Measurements from ENCODE around the gene ALDH3B2. TPM values are rescaled to one million over a fixed set of nuclear protein-coding genes. Genes with fewer than 3 reads are reported as not detected.
"Not testable (repeated sequence)": the region's sequence is repeated elsewhere in the genome, so short reads cannot be mapped to it uniquely, and the experiment has no call there.

ALDH3B2 gene
- total and polyA plus RNA-seq, 2 experiments from 2014 or later = not detected

DNA sequence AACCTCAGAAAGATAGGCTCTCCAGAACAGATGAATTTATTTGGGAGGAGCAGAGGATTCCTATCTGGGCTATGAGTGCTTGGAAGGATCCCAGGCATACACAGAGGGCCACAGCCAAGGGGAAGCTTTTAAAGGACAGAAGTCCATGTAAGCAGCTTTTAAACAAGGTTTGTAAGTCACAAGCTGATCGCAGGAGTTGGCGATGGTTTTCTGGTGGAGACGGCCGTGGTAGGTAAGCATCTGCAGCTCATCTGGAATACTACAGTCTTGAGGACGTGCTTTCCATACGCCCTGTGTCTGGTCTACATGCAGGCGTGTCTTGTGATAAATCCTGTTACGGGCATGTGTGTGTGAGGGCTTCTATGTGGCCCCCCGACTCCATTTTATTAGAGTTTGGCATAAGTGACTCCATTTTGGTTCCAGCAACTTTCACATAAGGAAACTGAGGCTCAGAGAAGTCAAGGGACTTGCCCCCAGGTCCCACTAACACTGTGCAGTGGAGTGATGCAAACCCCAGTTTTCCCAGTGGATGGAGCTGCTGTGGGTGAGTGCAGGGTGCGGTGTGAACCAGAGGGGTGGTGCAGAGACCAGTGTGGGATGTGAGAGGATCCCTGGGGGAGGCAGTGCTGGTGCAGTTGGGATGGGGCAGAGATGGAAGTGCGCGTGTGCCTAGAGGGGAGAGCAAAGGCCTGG is 12.1 kb downstream of the ALDH3B2 start (continued):
- no peak for TF ChIP-seq ZNF462 (CRISPR knock-in tag; IDR thresholded peaks at IDR 0.05)

GRCh38 chr11:67660752-67661151 is 13.7 kb downstream of the ALDH3B2 start:
- not testable (repeated sequence) for H3K9me2 ChIP-seq (ENCODE audit: insufficient read depth); H3K79me2 ChIP-seq (replicated peaks; ENCODE audit: insufficient read depth); H3K27ac Mint-ChIP-seq; H3K36me3 Mint-ChIP-seq (ENCODE audit: low read depth); H4K20me1 ChIP-seq (replicated peaks; ENCODE audit: insufficient read depth); H3K4me1 Mint-ChIP-seq; H2AFZ ChIP-seq; H3K4me1 ChIP-seq (ENCODE audit: insufficient read depth); H3K4me2 ChIP-seq; H3K4me3 Mint-ChIP-seq; H3K36me3 ChIP-seq (ENCODE audit: insufficient read depth); DNase-seq (ENCODE audit: low spot score); H3K4me3 ChIP-seq; H3K27ac ChIP-seq (ENCODE audit: low read depth); ATAC-seq; H3K27me3 Mint-ChIP-seq (ENCODE audit: insufficient read depth, low read depth, poor library complexity); H3K27me3 ChIP-seq (ENCODE audit: insufficient read depth); H3F3A ChIP-seq (replicated peaks; ENCODE audit: low read depth)
- peaks cover 33% of the 10 kb centered on the region for H3K9me3 Mint-ChIP-seq

GRCh38 chr11:67659651-67660165 is 14.7 kb downstream of the ALDH3B2 start:
- H3K27me3 Mint-ChIP-seq (ENCODE audit: insufficient read depth, low read depth, poor library complexity); H4K20me1 ChIP-seq (replicated peaks; ENCODE audit: insufficient read depth); H3K36me3 ChIP-seq (ENCODE audit: insufficient read depth); H3K4me2 ChIP-seq; H2AFZ ChIP-seq; H3F3A ChIP-seq (replicated peaks; ENCODE audit: low read depth); ATAC-seq; H3K9me2 ChIP-seq (ENCODE audit: insufficient read depth); H3K36me3 Mint-ChIP-seq (ENCODE audit: low read depth); H3K27me3 ChIP-seq (ENCODE audit: insufficient read depth); DNase-seq (ENCODE audit: low spot score); H3K4me1 ChIP-seq (ENCODE audit: insufficient read depth); H3K4me3 ChIP-seq; H3K27ac Mint-ChIP-seq; H3K27ac ChIP-seq (ENCODE audit: low read depth); H3K79me2 ChIP-seq (replicated peaks; ENCODE audit: insufficient read depth); H3K4me1 Mint-ChIP-seq; H3K4me3 Mint-ChIP-seq: not testable (repeated sequence)
- peaks cover 38% of the 10 kb centered on the region for H3K9me3 Mint-ChIP-seq
